ENCODE measurements around the gene TXLNG. TPM values are rescaled to one million over a fixed set of nuclear protein-coding genes. Genes with fewer than 3 reads are reported as not detected.

Gene TXLNG
- 5.1 TPM for total RNA-seq
- long read RNA-seq, full-length matches to known transcripts, result 5 of 5 reads
- long read RNA-seq, partial matches to known transcripts, result 0 of 5 reads
- long read RNA-seq, other reads (novel, unspliced or antisense), result 0 of 5 reads

DNA sequence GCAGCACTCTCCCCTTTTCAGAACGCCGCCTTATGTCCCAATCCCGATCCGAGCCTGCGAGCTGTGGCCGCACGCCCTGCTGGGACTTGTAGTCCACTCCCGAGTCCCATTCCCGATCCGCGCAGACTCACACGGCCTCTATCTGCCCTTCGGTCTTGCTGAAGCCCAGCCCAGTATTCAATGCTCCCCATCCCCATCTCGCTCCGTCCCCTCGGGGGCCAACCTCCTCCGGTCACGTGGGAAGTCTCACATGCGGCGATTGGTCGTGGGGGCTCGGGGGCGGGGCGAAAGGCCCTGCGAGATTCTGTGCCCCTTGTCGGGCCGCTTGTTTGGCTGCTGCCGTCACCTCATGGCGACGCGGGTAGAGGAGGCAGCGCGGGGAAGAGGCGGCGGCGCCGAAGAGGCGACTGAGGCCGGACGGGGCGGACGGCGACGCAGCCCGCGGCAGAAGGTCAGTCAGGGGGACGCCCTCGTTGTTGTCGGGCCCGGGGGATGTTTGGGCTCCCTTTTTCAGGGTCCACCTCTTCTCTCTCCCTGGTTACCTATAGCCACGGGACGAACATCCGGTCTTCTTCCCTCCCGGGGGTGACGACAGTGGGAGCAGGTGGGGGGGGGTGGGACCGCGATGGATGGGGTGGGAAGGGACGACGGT lies at the start of gene TXLNG:
TSS of gene TXLNG (plus strand) at position 328 of the 652 bp plus-strand sequence. CDS start at position 350, 22 bp downstream.
- Histone ChIP-seq H3K27ac (replicated peaks) (peak within 1 kb of the TSS; percentile 89), H3K4me3 (peak within 1 kb of the TSS; percentile 76), H3K9me3 (replicated peaks) (no peaks in the 10 kb centered on the region), H3K36me3 (no peaks in the 10 kb centered on the region), H3K4me1 (peaks cover 9% of the 10 kb centered on the region), H3K27me3 (ENCODE audit: low read depth) (no peaks in the 10 kb centered on the region)
- TF ChIP-seq CTCF (IDR thresholded peaks at IDR 0.05; ENCODE audit: borderline replicate concordance), result no peak
- intact Hi-C loops (cut with micrococcal nuclease), result no loop called here
- DNase-seq, result peak; percentile 95

DNA sequence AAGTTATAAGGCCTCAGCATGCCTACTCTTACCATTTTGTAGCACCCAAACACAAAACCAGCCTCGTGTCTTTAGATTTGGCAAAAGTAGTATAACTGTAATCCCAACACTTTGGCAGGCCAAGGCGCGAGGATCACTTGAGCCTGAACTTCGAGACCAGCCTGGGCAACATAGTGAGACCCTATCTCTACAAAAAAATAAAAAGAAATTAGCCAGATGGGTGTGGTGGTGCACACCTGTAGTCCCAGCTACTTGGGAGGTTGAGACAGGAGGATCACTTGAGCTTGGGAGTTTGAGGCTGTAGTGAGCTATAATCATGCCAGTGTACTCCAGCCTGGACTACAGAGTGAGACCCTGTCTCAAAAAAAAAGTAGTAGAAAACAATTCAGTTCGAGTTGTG lies 49.2 kb upstream of the TXLNG start:
- Histone ChIP-seq H3K36me3 (peaks cover 33% of the 10 kb centered on the region), H3K4me1 (no peaks in the 10 kb centered on the region), H3K27me3 (ENCODE audit: low read depth) (no peaks in the 10 kb centered on the region), H3K27ac (replicated peaks) (no peak overlapping the region), H3K4me3 (no peak overlapping the region), H3K9me3 (replicated peaks) (no peaks in the 10 kb centered on the region)
- no peak for DNase-seq
- intact Hi-C loops (cut with micrococcal nuclease), result no loop called here
- TF ChIP-seq CTCF (IDR thresholded peaks at IDR 0.05; ENCODE audit: borderline replicate concordance), result no peak

DNA sequence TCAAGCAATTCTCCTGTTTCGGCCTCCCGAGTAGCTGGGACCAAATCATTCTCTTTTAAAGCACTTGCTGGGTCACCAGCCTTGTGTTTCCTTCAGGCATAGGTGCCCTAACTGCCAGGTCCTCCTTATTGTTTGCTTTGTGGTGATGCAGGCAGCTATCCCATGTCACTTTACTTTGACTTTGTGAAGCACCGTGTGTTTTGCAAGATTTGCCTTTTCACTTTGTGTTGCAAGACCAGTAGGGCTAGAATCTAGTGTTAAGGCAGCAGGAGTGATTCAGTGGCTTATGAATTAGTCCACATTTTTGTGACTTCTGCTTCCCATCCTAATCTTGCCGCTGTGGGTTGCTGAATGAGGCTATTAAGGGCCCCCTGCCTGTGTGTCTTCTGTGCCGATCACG lies 46.7 kb upstream of the TXLNG start:
- Histone ChIP-seq H3K4me3 (no peak overlapping the region), H3K36me3 (peaks cover 56% of the 10 kb centered on the region), H3K27me3 (ENCODE audit: low read depth) (no peaks in the 10 kb centered on the region), H3K27ac (replicated peaks) (no peak overlapping the region), H3K9me3 (replicated peaks) (no peaks in the 10 kb centered on the region), H3K4me1 (no peaks in the 10 kb centered on the region)
- no peak for DNase-seq
- TF ChIP-seq CTCF (IDR thresholded peaks at IDR 0.05; ENCODE audit: borderline replicate concordance), result no peak
- intact Hi-C loops (cut with micrococcal nuclease), result no loop called here

DNA sequence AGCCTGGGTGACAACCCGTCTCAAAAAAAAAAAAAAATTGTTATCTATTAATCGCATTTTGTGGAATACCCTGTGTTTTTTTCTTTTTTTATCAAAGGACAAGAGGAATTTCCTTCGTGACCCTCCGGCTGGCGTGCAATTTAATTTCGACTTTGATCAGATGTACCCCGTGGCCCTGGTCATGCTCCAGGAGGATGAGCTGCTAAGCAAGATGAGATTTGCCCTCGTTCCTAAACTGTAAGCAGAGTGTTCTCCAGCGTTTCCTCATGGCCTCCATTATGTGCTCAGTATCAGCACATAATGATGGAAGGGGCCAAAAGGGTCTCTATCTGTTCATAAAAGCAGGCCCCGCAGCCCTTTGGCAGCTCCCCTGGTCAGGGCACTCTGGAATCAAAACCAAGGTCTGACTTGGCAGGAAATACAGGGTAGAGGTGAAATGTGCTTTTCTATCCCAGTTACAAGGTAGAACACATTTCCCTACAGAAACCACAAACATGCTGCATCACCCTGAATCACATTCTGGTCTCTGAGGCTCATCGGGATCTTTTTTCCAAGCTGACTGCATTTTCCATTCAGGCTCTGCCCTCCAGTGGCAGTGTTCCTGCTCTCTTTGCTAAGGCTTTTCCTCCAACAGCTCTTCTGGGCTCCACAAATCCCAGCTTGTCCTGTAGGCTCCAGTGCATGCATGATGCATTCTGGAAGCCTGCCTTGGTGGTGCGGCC lies 42.5 kb upstream of the TXLNG start:
- peak; percentile 19 for TF ChIP-seq CTCF (IDR thresholded peaks at IDR 0.05; ENCODE audit: borderline replicate concordance)
- H3K27ac ChIP-seq (replicated peaks), result no peak overlapping the region
- intact Hi-C loops (cut with micrococcal nuclease), result no loop called here
- no peak for DNase-seq
- H3K4me1 ChIP-seq, result no peaks in the 10 kb centered on the region
- no peaks in the 10 kb centered on the region for H3K27me3 ChIP-seq (ENCODE audit: low read depth)
- H3K9me3 ChIP-seq (replicated peaks), result no peaks in the 10 kb centered on the region
- peaks cover 45% of the 10 kb centered on the region for H3K36me3 ChIP-seq
- H3K4me3 ChIP-seq, result no peak overlapping the region

DNA sequence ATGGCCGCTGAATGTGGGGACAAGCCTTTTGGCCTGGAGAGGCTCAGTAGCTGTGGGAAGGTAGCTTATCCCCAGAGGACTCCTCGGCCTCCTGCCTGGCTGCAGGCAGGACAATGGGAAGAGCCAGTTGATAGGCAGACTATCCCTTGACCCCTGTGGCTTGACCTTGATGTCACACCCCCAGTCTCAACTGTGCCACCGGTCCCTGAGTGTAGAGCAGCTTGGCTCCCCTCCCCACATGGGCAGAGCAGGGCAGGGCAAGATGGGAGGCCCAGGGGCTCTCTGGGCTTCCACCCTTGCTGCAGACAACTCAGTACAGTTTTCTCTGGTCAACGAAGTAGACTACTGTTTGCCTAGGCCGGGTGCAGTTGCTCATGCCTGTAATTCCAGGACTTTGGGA lies 41.2 kb upstream of the TXLNG start:
- peaks cover 47% of the 10 kb centered on the region for H3K36me3 ChIP-seq

More for the DNA sequence above, 41.2 kb upstream of the TXLNG start:
- Histone ChIP-seq H3K4me3 (no peak overlapping the region), H3K27ac (replicated peaks) (peak overlapping the region; percentile 34), H3K27me3 (ENCODE audit: low read depth) (no peaks in the 10 kb centered on the region), H3K4me1 (no peaks in the 10 kb centered on the region), H3K9me3 (replicated peaks) (no peaks in the 10 kb centered on the region)
- TF ChIP-seq CTCF (IDR thresholded peaks at IDR 0.05; ENCODE audit: borderline replicate concordance), result no peak
- DNase-seq, result no peak
- intact Hi-C loops (cut with micrococcal nuclease), result no loop called here

Data from left ventricle myocardium inferior (tissue), 1 donor.